ENCODE measurements around the gene FOXA3.

Gene FOXA3

DNA sequence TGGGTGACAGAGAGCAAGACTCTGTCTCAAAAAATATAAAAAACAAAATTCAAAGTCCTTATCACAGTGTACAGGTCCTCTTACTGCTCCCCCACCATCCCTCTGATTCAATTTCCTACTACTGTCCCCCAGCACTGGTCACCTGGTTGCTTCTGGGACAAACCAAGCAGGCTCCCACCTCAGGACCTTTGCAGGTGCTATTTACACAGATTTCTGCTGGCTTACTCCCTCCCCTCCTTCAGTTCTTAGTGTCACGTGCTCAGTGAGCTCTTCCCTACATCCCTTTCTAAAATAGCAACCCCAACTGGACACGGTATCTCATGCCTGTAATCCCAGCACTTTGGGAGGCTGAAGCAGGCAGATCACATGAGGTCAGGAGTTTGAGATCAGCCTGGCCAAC lies 15.8 kb downstream of the FOXA3 start:
- TF ChIP-seq, protein P1, sequence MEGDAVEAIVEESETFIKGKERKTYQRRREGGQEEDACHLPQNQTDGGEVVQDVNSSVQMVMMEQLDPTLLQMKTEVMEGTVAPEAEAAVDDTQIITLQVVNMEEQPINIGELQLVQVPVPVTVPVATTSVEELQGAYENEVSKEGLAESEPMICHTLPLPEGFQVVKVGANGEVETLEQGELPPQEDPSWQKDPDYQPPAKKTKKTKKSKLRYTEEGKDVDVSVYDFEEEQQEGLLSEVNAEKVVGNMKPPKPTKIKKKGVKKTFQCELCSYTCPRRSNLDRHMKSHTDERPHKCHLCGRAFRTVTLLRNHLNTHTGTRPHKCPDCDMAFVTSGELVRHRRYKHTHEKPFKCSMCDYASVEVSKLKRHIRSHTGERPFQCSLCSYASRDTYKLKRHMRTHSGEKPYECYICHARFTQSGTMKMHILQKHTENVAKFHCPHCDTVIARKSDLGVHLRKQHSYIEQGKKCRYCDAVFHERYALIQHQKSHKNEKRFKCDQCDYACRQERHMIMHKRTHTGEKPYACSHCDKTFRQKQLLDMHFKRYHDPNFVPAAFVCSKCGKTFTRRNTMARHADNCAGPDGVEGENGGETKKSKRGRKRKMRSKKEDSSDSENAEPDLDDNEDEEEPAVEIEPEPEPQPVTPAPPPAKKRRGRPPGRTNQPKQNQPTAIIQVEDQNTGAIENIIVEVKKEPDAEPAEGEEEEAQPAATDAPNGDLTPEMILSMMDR (IDR thresholded peaks at IDR 0.05; ENCODE audit: control insufficient read depth, extremely low read depth, insufficient read depth), result no peak
- no peak overlapping the region for H3K4me3 ChIP-seq (ENCODE audit: low read depth, low read length)
- DNase-seq (ENCODE audit: low read depth), result no peak

DNA sequence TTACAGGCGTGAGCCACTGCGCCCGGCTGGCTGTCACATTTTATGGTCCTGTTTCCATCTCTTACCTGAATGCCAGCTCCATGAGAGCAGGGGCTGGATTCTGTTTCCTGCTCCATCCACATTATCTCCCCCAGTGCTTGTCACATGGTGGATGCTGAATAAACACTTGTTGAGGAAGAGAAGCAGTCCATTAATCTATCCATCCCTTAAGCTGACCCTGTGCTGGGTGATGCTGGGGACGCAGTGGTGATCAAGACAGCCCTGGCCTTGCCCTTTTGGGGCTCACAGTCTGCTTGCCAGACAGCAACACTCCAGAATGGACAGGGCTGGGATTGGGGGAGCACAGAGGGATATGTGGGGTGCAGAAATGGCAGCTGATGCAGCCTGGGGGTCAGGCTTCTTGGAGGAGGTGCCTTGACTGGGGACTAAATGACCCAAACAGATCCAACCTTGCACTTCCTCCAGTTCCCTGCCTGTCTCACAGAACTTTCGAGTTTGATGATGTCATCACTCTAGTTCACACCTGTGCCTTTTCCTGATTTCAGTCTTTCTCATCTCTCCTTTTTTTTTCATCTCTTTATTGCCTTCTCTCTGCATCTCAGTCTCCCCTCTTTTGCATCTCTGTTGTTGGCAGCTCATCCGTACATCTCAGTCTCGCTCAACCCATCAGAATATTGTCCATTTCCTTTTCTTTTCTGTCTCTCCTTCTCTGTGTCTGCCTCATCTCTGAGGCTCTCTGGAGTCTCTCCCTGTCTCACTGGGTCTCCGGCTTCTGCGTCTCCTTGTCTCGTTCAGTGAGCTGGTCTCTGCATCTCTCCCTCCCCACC lies 17.2 kb downstream of the FOXA3 start:
- TF ChIP-seq, protein P1 (IDR thresholded peaks at IDR 0.05; ENCODE audit: control insufficient read depth, extremely low read depth, insufficient read depth), result no peak
- no peak overlapping the region for H3K4me3 ChIP-seq (ENCODE audit: low read depth, low read length)
- DNase-seq (ENCODE audit: low read depth), result no peak

DNA sequence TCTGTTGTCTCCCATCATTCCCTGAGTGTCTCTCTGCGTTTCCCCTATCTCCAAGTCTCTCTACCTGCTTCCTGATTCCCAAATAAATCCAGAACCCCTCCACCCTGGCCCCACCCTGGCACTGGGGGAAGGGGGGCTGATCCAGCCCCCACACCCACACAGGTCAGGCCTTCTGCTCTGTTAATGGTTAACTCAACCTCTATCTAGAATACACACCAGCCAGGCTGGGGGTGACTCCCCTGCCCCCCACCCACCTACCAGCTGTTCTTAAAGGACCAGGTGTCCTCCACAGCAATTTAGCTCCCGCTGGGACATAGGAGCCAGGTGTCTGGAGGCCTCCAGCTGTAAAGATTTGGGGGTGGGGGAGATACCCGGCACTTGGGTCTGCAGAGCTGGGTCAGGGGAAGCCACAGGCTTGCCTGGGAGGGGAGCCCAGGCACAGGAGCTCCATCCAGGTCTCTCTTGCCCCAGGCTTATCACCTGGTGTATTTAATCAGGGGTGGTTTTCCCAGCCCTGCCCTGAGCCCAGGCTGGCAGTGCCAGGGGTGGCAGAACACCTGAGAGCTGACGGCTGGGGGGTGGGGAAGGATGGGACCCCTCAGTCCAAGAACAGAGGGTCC lies 17.9 kb downstream of the FOXA3 start:
- peak overlapping the region; percentile 76 for H3K4me3 ChIP-seq (ENCODE audit: low read depth, low read length)
- TF ChIP-seq, protein P1 (IDR thresholded peaks at IDR 0.05; ENCODE audit: control insufficient read depth, extremely low read depth, insufficient read depth), result no peak
- DNase-seq (ENCODE audit: low read depth), result no peak

DNA sequence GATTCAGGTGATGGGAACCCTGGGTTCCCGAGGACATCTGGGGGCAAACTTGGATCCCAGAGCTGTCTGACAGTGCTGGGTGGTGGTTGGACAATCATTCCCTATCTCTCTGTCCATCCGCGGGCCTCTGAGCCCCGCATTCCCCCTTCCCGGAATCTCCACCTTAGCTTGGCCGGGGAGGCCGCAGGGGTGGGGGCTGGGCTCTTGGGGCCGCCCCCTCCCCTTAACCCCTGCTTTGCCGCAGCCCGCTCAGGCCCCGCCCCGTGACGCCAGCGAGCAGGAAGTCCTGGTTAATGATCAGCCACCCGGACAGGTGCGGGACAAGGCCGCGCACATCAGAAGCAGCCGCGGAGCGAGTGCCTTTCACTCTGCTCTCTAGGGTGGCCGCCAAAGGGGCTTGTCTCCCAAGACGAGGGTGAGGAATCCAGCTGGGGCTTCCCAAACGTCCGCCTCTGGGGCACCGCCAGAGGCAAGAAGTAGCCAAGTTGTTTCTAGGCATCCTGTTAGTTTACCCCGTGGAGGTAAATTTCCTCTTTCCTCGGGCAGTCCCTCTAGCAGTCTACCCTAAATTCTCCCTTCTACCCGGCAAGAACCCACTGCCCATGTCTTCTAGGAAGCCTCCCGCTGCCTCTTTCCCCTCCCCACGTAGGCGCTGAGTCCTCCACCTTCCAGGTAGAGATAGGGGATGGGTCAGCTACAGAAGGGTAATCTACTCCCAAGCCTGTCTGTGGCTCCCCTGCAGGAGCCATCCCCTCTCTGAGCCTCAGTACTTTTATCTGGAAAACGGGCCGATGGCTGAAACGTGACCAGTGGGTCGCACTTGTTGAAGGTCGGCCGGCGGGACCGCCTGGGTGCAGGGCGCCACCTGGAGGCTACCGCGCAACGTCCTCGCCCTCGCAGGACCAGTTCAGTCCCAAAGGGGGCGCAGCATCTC lies 18.8 kb downstream of the FOXA3 start:
- TF ChIP-seq, protein P1 (IDR thresholded peaks at IDR 0.05; ENCODE audit: control insufficient read depth, extremely low read depth, insufficient read depth), result peak; percentile 98
- no peak for DNase-seq (ENCODE audit: low read depth)
- peak overlapping the region; percentile 76 for H3K4me3 ChIP-seq (ENCODE audit: low read depth, low read length)

DNA sequence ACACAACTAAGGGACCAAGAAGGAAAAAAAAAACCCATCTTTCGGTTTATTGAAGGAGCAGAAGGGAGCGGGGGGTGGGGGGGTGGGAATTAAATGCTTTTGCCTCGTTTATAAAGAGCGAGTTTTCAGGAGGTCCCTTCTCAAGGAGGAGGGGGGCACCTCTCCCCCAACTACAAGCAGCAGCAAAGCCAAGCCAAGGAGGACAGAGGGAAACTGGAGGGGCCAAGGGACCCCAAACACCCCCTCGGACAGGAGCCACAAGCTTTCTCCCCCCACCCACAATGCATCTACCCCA lies 19.4 kb downstream of the FOXA3 start:
- DNase-seq (ENCODE audit: low read depth), result no peak
- H3K4me3 ChIP-seq (ENCODE audit: low read depth, low read length), result peak overlapping the region; percentile 76
- TF ChIP-seq, protein P1 (IDR thresholded peaks at IDR 0.05; ENCODE audit: control insufficient read depth, extremely low read depth, insufficient read depth), result no peak

DNA sequence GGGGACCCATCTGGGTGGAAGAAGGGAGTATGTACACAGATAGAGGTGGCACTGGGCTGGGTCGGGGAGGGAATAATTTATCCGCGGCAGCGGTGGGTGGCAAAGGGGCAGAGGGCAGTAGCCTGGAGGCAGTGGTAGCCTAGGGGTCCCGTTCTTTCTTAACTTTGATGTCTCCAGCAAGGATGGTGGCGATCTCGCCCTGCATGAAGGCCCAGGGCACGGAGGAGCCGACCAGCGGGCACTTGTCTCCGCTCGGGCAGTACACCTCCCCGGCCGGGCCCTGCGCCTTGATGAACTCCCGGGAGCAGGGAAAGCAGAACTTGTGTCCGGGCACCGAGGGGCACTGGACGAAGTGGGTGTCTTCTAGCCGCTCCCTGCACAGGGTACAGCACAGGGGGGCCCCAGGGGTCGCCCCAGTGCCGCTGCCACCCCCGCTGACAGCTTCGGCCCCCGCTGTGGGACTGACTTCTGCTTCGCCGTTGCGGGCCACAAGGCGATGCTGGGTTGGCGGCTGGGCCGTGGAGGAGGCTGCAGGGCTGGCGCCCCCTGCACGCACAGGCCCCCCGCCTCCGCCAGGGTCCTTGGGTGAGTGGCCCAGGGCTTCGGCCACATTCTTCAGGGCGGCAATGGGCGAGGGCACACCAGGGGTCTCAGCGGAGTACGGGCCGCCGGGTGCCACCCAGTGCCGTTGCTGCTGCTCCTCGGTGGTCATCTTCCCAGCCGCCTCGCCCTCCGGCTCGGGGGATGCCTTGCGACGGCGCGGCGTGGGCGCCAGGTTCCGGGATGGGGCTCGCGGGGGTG lies 20.0 kb downstream of the FOXA3 start:
- TF ChIP-seq, protein P1 (IDR thresholded peaks at IDR 0.05; ENCODE audit: control insufficient read depth, extremely low read depth, insufficient read depth), result no peak
- H3K4me3 ChIP-seq (ENCODE audit: low read depth, low read length), result peak overlapping the region; percentile 76
- DNase-seq (ENCODE audit: low read depth), result no peak
